ENCODE data around the gene CD2AP.
"Not testable (repeated sequence)": the region's sequence is repeated elsewhere in the genome, so short reads cannot be mapped to it uniquely, and the experiment has no call there.

Gene CD2AP

GRCh38 chr6:47574789-47575188 lies 97.2 kb downstream of the CD2AP start:
- DNase-seq = no peak

DNA sequence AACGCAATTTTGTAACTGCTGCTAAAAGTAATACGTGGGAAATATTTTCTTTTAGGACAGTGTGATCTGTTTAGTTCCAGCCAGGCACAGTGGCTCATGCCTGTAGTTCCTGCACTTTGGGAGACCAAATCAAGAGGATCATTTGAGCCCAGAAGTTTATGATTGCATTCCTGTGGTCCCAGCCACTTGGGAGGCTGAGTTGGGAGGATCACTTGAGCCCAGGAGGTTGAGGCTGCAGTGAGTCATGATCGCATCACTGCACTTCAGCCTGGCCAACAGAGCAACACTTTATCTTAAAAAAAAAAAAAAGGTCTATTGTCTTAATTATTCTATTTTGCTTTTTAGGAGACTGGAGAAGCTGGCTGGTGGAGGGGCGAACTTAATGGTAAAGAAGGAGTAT lies 101.5 kb downstream of the CD2AP start:
- DNase-seq = no peak

- DNase-seq = no peak
These were observed 104.0 kb downstream of the CD2AP start for GRCh38 chr6:47581591-47581990.

GRCh38 chr6:47587493-47587892 lies 109.9 kb downstream of the CD2AP start:
- no peak for DNase-seq

DNA sequence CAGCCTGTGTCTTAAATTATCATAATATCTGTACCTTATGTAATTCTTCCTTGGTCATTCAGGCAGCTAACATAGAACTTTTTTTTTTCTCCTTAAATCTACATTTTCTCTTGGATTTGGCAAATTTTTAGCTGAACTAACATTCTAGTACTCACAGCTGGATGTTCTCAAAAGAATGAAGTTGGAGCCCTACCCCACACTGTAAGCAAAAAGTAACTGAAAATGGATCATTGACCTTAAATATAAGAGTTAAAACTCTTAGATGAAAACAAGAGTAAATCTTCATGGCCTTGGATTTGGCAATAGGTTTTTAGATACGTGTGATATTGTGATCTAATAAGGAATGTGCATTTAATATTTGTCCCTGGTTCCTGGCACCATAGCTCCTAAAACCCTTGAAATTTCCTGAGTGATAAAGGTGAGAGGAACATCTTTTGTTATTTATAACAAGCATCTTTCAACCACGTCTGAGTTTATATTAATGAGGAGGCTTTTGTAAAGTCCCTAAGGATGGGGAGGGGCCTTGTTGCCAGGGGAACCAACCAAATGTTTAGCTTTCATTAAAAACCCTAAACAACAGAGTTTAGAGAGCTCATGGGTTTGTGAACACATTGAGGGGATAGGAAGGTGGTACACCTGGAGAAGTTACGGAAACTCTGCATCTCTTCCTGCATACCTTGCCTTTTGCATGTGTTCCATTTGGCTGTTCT lies 114.7 kb downstream of the CD2AP start:
- DNase-seq = no peak

DNA sequence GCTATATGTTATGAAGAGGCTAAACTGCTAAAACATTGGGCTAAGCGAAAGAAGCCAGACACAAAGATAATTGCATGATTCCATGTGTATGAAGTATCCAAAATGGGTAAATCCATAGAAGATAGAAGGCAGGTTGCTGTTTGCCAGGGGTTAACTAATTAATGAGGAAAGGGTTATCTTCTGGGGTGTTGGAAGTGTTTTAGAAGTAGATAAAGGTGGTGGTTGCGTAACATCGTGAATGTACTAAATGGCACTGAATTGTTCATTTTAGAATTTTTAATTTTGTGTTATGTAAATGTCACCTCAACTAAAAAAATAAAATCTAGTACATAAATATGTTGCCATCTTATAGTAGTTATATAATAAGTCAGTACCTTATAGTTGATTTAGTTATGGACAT lies 116.4 kb downstream of the CD2AP start:
- no peak for DNase-seq

DNA sequence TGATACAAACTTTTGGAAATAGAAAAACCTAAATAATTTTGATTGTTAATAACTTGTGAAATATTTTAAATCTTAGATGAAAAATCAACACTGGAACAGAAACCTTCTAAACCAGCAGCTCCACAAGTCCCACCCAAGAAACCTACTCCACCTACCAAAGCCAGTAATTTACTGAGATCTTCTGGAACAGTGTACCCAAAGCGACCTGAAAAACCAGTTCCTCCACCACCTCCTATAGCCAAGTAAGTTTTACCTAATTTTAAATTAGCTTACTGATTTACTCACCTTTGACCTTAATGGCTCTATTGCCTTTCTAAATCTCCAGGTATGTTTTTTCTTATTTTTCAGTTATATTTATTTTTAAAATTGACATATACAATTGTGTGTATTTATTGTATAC lies 118.2 kb downstream of the CD2AP start:
- DNase-seq = no peak

DNA sequence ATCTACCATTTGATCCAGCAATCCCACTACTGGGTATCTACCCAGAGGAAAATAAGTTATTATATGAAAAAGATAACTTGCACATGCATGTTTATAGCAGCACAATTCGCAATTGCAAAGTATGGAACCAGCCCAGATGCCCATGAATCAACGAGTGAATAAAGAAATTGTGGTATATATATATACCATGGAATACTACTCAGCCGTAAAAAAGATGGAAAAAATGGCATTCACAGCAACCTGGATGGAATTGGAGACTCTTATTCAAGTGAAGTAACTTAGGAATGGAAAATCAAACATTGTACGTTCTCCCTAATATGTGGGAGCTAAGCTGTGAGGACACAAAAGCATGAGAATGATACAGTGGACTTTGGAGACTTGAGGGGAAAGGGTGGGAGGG lies 120.8 kb downstream of the CD2AP start:
- no peak for DNase-seq

DNA sequence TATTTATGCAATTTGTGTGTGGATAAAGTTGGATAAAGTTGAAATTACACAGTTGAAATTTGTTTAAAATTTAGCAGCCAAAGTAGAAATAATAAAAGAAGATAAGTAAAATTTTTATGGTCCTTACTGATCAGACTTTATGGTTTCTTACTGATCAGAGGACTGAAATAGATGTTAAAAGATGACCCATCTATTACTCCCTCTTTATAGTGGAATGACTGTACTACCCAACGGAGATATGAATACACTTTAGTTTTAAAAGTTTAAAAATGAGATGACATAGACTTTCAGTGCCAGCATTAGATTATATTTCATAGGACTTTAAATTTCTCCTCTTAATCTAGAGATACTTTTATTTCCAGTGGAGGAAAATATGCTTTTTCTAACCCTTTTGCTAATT lies 121.9 kb downstream of the CD2AP start:
- no peak for DNase-seq

DNA sequence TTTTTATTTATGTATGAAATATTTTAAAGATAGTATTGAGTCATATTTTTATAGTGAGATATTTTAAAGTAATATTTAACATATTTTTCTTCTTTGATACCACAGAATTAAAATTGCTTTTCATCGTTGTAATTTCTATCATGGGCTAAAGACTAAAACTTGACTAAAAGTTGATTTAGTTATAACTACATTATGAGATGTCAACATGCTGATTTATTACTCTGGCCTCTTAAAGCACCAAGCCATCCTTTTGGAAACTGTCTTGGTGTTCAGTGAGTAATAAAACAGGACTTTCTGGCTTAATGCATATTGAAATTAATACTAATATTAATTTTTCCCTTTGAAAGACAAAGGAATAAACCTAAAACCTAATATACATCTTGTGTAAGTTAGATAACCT lies 125.6 kb downstream of the CD2AP start:
- no peak for DNase-seq

DNA sequence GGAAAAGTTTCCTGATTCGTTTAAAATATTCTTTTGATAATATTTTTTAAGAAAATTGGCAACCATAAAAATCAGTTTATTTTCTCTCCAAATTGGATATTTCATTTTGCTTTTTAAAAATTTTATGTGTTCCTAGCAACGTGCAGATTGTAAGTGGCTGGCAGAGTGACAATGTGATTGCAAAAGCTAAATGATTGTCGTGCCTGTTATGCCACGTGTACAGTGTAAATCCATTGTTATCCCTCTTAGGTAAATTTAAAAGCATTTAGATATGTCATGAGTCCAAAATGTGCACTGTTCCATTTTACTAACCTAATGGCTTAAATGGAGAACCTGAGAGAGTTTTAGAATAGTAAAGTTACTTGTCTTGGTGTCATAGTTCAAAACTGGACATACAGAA lies 126.4 kb downstream of the CD2AP start:
- no peak for DNase-seq

GRCh38 chr6:47621838-47622449 lies 144.4 kb downstream of the CD2AP start:
- no peak for DNase-seq

DNA sequence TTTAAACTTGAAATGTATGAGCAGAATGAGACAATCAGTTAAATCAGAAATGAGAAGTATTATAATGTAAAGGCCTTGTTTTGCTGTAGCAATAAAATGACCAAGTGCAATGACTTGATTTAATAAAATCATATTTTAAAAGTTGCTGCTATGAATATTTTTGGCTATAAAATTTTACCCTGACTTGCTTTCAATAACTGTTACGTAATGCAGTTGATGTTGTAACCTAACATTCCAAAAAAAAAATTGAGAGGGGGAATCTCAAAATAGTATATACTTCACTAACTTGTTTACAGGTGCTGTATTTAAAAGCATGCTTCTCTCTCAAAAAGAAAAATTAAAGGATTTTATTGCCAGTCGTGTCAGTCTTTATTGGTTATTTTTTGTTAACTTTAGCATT lies 149.2 kb downstream of the CD2AP start:
- DNase-seq = no peak

DNA sequence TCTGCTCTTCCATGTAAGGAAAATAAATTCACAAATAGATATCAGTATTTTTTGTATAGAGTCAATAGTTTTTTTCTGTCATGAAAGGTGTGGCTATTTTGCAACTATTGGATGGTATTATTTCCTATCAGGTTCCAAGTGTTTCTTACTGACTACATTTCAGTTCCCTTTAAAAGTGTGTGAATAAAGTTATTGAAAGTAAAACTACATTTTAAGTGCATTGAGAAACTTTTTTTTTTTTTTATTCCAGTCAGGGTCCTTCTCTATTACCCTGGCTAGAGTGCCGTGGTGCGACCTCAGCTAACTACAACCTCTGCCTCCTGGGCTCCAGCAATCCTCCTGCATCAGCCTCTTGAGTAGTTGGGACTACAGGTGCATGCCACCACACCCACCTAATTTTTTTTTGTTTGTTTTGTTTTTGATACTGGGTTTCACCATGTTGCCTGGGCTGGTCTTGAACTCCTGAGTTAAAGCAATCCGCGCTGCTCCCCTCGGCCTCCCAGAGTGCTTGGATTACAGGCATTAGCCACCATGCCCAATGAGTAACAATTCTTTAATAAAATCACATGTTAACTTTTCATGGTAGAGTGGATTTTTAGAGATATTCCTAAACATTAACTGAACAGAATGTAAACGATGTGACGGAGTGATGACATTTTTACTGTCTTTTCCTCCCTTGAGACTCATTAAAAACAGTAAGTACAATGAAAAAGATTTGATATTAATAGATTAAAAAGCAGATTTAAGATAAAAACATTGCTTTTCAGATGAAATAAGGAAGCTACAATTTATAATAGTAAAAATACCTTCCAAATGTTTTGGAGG lies 151.1 kb downstream of the CD2AP start:
- DNase-seq = no peak

GRCh38 chr6:47629954-47630353 lies 152.4 kb downstream of the CD2AP start:
- DNase-seq = no peak

DNA sequence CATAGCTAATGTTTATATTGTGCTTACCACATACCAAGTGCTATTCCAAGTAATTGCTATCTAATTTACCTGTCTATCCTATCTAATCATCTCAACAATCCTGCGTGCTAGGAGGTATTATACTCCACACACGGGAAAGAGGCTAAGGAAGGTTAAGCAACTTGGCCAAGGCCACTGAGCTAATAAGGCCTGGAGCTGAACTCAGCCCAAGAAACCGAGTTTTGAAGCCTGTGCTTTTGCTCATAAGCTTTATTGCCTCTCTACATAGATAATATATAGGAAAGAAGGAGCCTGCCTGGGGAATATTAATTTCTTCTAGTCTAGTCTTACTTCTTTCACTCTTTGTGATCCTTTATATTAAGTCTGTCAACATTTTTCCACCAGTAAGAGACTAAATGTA lies 153.0 kb downstream of the CD2AP start:
- DNase-seq = no peak

- no peak for DNase-seq
These were observed 153.7 kb downstream of the CD2AP start for GRCh38 chr6:47631269-47631772.

DNA sequence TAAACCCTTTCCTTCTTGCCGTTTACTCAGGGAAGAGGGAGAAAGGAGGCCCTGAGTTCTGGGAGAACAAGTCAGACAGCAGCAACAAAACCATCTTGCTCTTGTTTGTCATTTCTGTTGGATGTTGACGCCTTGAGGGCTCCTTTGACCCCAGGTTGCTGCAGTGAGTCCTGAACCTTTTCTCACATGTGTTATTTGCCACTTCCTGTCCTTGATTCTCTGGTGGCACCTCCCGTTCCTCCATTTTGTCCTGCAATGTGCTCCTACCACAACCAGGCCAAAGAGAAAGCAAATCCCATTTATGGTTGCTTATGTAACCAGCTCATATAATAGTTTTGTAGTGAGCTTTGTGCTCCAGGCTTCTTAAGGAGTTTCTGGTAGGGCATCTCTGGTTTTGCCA lies 154.2 kb downstream of the CD2AP start:
- no peak for DNase-seq

DNA sequence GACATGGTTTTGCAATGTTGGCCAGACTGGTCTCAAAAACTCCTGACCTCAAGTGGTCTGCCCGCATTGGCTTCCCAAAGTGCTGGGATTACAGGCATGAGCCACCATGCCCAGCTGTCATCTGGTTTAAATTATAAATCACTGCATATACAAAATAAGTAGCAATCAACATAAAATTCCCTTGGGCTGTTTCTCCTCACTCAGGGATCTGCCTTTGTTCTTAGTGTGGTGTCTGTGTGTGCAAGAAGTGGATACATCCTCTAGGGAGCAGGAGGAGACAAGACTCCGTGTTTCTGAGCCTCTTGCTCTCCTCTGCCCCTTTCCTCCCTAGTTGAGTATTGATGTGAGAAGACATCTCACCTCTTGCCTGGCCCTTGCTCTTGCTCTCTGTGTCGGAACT lies 155.6 kb downstream of the CD2AP start:
- DNase-seq = no peak

DNA sequence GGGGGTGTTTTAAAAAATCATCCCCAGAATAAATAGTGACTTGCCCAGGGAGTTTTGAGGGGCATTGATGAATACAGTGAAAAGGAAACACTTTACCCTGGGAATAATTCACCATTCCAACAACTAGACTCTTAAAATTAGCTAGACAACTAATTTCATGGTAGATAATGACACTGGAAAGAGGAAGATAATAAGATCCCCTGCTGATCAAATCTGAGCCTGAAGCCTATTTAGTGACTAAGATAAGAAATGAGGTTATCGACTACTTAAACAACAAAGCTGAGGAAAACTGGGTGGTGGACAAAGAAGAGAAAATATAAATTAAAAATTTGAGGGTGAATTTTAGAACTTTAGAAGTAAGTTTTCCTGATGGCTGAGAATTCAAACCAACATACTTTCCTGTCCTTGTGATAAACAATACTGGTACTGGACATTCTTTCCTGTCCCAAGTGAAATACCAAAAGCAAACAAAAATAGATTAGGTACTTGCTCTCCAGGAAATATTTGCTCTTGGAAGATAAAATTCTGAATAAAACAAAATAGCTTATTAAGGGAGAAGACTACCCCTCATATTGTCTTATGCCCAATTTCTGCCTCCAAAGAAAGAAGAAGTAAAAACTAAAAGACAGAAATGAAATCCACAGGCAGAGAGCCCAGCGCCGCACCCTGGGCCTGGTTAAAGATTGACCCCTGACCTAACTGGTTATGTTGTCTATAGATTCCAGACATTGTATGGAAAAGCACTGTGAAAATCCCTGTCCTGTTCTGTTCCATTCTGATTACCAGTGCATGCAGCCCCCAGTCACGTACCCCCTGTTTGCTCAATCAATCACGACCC lies 156.8 kb downstream of the CD2AP start:
- DNase-seq = no peak

DNA sequence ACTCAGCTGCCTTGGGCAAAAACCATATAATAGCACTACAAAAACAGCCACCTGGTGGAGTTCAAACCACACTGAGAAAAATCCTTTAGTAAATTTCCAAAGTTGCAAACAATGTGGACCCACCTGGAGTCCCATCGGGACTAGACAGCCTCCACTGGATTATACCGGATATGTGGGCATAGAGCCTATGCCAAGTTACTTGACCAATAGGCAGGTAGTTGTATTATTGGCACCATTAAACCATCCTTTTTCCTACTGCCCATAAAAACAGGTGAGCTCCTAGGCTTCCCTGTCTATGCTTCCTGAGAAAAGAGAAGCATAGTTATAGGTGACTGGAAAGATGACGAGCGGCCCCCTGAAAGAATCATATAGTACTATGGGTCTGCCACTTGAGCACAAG lies 169.1 kb downstream of the CD2AP start:
- DNase-seq = no peak

GRCh38 chr6:47647188-47647587 lies 169.6 kb downstream of the CD2AP start:
- no peak for DNase-seq

- DNase-seq = not testable (repeated sequence)
These were observed 170.0 kb downstream of the CD2AP start for GRCh38 chr6:47647626-47648025.

Measured in CD4-positive, alpha-beta T cell treated with Interleukin-6 for 4 hours (primary cell).